Measurements from ENCODE around the gene VGLL4.

VGLL4 gene

DNA sequence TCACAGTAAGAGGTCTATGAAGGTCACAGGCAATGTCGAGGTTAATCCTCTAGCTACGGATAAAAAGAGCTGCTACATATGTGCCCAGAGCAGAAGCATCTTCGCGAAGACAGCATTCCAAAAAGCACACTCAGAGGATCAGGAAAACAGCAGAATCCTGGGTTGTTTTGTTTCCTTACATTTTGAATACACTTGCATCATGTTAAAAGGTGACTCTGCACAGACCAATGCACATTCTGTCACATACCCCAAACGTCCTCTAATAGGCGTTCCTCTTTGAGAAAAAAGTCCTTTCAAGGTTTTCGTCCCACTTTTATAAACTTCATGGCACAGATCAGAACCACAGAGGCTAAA lies 52.7 kb downstream of the VGLL4 start:
- Histone ChIP-seq H3K27me3 (ENCODE audit: insufficient read depth, low read length, poor library complexity, severe bottlenecking) (no peaks in the 10 kb centered on the region), H3K9ac (ENCODE audit: low read depth, low read length, poor library complexity, severe bottlenecking) (no peak overlapping the region), H3F3A (ENCODE audit: low read depth) (no peaks in the 10 kb centered on the region), H3K4me3 (ENCODE audit: low read length, poor library complexity, severe bottlenecking) (no peak overlapping the region), H2AFZ (ENCODE audit: low read length) (no peak overlapping the region), H3K79me2 (ENCODE audit: insufficient read depth, low read length) (peaks cover 94% of the 10 kb centered on the region), H3K36me3 (ENCODE audit: insufficient read depth, low read length) (peaks cover 86% of the 10 kb centered on the region; the same call in 1 of the 2 replicates), H4K20me1 (ENCODE audit: insufficient read depth, low read length, poor library complexity, severe bottlenecking) (peaks cover 88% of the 10 kb centered on the region), H3K4me1 (ENCODE audit: insufficient read depth, low read length, poor library complexity, severe bottlenecking) (peaks cover 4% of the 10 kb centered on the region), H3K9me3 (ENCODE audit: insufficient read depth, low read depth, low read length) (no peaks in the 10 kb centered on the region), H3K9me2 (replicated peaks; ENCODE audit: low read depth, low read length) (no peaks in the 10 kb centered on the region), H3K4me2 (ENCODE audit: low read depth, low read length, poor library complexity, severe bottlenecking) (no peak overlapping the region)
- no peak for TF ChIP-seq EZH2phosphoT487 (IDR thresholded peaks at IDR 0.05; ENCODE audit: borderline replicate concordance)
- no peak for TF ChIP-seq CTCF (conservative IDR thresholded peaks at IDR 0.05; ENCODE audit: low read length)

DNA sequence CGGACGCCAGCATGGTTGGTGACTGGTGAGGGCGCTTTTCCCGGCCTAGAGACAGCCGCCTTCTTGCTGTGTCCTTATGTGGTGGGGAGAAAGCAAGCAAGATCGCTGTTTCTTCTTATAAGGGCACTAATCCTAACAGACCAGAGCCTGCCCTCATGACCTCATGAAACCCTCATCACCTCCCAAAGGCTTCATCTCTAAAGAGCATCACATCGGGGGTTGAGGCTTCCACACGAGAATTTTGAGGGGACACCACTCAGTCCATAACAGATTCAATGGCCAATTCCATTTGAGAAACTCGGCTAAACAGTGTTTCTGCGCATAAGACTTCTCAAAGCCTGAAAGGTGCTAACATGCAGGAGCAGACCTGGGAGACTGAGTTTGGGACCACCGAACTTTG lies 54.0 kb downstream of the VGLL4 start:
- no peaks in the 10 kb centered on the region for H3K27me3 ChIP-seq (ENCODE audit: insufficient read depth, low read length, poor library complexity, severe bottlenecking)
- no peaks in the 10 kb centered on the region for H3K9me3 ChIP-seq (ENCODE audit: insufficient read depth, low read depth, low read length)
- peaks cover 99% of the 10 kb centered on the region for H4K20me1 ChIP-seq (ENCODE audit: insufficient read depth, low read length, poor library complexity, severe bottlenecking)
- no peaks in the 10 kb centered on the region for H3K9me2 ChIP-seq (replicated peaks; ENCODE audit: low read depth, low read length)
- no peak overlapping the region for H3K4me2 ChIP-seq (ENCODE audit: low read depth, low read length, poor library complexity, severe bottlenecking)
- H3K4me1 ChIP-seq (ENCODE audit: insufficient read depth, low read length, poor library complexity, severe bottlenecking): peaks cover 4% of the 10 kb centered on the region
- H3K36me3 ChIP-seq (ENCODE audit: insufficient read depth, low read length): peaks cover 86% of the 10 kb centered on the region; the same call in 1 of the 2 replicates
- no peak overlapping the region for H3K9ac ChIP-seq (ENCODE audit: low read depth, low read length, poor library complexity, severe bottlenecking)
- no peaks in the 10 kb centered on the region for H3F3A ChIP-seq (ENCODE audit: low read depth)
- no peak overlapping the region for H2AFZ ChIP-seq (ENCODE audit: low read length)
- TF ChIP-seq EZH2phosphoT487 (IDR thresholded peaks at IDR 0.05; ENCODE audit: borderline replicate concordance) (no peak), CTCF (conservative IDR thresholded peaks at IDR 0.05; ENCODE audit: low read length) (no peak)
- H3K4me3 ChIP-seq (ENCODE audit: low read length, poor library complexity, severe bottlenecking): no peak overlapping the region
- peaks cover 100% of the 10 kb centered on the region for H3K79me2 ChIP-seq (ENCODE audit: insufficient read depth, low read length)

DNA sequence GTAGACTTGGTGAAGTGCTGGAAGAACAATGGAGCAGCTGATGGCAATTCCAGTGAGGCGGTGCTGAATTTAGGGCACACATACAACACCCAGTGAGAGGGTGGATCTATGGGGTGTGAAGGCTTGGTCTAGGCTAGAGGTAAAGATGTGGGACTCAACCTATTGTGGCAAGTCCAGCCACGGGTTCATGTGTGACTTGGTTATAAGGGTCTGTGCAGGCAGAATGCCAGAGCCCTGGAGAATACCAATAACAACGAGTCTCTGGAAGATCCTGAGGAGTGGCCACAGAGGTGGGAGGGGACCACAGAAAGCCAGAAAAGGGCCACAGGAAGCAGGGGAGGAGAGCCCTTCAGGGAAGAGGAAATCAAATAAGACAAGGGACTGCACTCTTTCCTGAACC lies 55.0 kb downstream of the VGLL4 start:
- H3K9ac ChIP-seq (ENCODE audit: low read depth, low read length, poor library complexity, severe bottlenecking): no peak overlapping the region
- no peaks in the 10 kb centered on the region for H3K9me3 ChIP-seq (ENCODE audit: insufficient read depth, low read depth, low read length)
- H3K36me3 ChIP-seq (ENCODE audit: insufficient read depth, low read length): peaks cover 77% of the 10 kb centered on the region; the same call in 1 of the 2 replicates
- peaks cover 99% of the 10 kb centered on the region for H4K20me1 ChIP-seq (ENCODE audit: insufficient read depth, low read length, poor library complexity, severe bottlenecking)
- no peaks in the 10 kb centered on the region for H3K9me2 ChIP-seq (replicated peaks; ENCODE audit: low read depth, low read length)
- peaks cover 4% of the 10 kb centered on the region for H3K4me1 ChIP-seq (ENCODE audit: insufficient read depth, low read length, poor library complexity, severe bottlenecking)
- H3F3A ChIP-seq (ENCODE audit: low read depth): no peaks in the 10 kb centered on the region
- H3K4me3 ChIP-seq (ENCODE audit: low read length, poor library complexity, severe bottlenecking): no peak overlapping the region
- H2AFZ ChIP-seq (ENCODE audit: low read length): no peak overlapping the region
- H3K27me3 ChIP-seq (ENCODE audit: insufficient read depth, low read length, poor library complexity, severe bottlenecking): no peaks in the 10 kb centered on the region
- TF ChIP-seq EZH2phosphoT487 (IDR thresholded peaks at IDR 0.05; ENCODE audit: borderline replicate concordance) (no peak), CTCF (conservative IDR thresholded peaks at IDR 0.05; ENCODE audit: low read length) (no peak)
- no peak overlapping the region for H3K4me2 ChIP-seq (ENCODE audit: low read depth, low read length, poor library complexity, severe bottlenecking)
- peaks cover 100% of the 10 kb centered on the region for H3K79me2 ChIP-seq (ENCODE audit: insufficient read depth, low read length)

Data from Loucy (cell line).